HG03342 (cell line): Measurements from ENCODE around the gene NTM.
"Not testable (repeated sequence)": the region's sequence is repeated elsewhere in the genome, so short reads cannot be mapped to it uniquely, and the experiment has no call there.

Experiments
- ATAC-seq: cut with Tn5 transposase; IDR thresholded peaks from one replicate; pipeline ENCODE4 v1.9.1; 2021; ENCODE audit warnings: mild to moderate bottlenecking, moderate library complexity; ENCODE audit not compliant: unreplicated experiment

Gene NTM

GRCh38 chr11:132049205-132049604 is 678.8 kb downstream of the NTM start:
- no peak for ATAC-seq

GRCh38 chr11:132050049-132050448 is 679.6 kb downstream of the NTM start:
- no peak for ATAC-seq

GRCh38 chr11:132050577-132051165 is 680.3 kb downstream of the NTM start:
- ATAC-seq = no peak

GRCh38 chr11:132051704-132052103 is 681.3 kb downstream of the NTM start:
- no peak for ATAC-seq

- no peak for ATAC-seq
These were observed 681.9 kb downstream of the NTM start for GRCh38 chr11:132052342-132052741.

- ATAC-seq = no peak
These were observed 682.5 kb downstream of the NTM start for GRCh38 chr11:132052904-132053303.

GRCh38 chr11:132054822-132055221 is 684.4 kb downstream of the NTM start:
- ATAC-seq = no peak

GRCh38 chr11:132055296-132055695 is 684.9 kb downstream of the NTM start:
- no peak for ATAC-seq

GRCh38 chr11:132056689-132057088 is 686.3 kb downstream of the NTM start:
- ATAC-seq = no peak

- ATAC-seq = no peak
These were observed 686.9 kb downstream of the NTM start for GRCh38 chr11:132057266-132057665.

- ATAC-seq = no peak
These were observed 687.9 kb downstream of the NTM start for GRCh38 chr11:132058211-132058772.

GRCh38 chr11:132060567-132060966 is 690.2 kb downstream of the NTM start:
- ATAC-seq = no peak

- ATAC-seq = no peak
These were observed 691.6 kb downstream of the NTM start for GRCh38 chr11:132062031-132062430.

- ATAC-seq = no peak
These were observed 692.1 kb downstream of the NTM start for GRCh38 chr11:132062541-132062940.

- ATAC-seq = no peak
These were observed 694.7 kb downstream of the NTM start for GRCh38 chr11:132064987-132065620.

GRCh38 chr11:132068556-132068955 is 698.1 kb downstream of the NTM start:
- no peak for ATAC-seq

GRCh38 chr11:132069593-132069992 is 699.2 kb downstream of the NTM start:
- not testable (repeated sequence) for ATAC-seq

GRCh38 chr11:132070907-132071306 is 700.5 kb downstream of the NTM start:
- ATAC-seq = not testable (repeated sequence)

- ATAC-seq = no peak
These were observed 701.8 kb downstream of the NTM start for GRCh38 chr11:132072044-132072857.

GRCh38 chr11:132072858-132073211 is 702.4 kb downstream of the NTM start:
- no peak for ATAC-seq

- ATAC-seq = no peak
These were observed 703.4 kb downstream of the NTM start for GRCh38 chr11:132073787-132074186.

- ATAC-seq = no peak
These were observed 705.0 kb downstream of the NTM start for GRCh38 chr11:132075447-132075846.
